ENCODE results near the gene EIF4EBP2. TPM values are rescaled to one million over a fixed set of nuclear protein-coding genes. Genes with fewer than 3 reads are reported as not detected.

The EIF4EBP2 gene
- total RNA-seq, 1 experiment from 2014 or later: 36.7 TPM

GRCh38 chr10:70426823-70427222, 22.9 kb downstream of the EIF4EBP2 start:
- no peak overlapping the region for H3K27ac ChIP-seq (ENCODE audit: low read depth, low read length)
- no peaks in the 10 kb centered on the region for H3K9me2 ChIP-seq (ENCODE audit: insufficient read depth)
- no peak overlapping the region for H3K4me2 ChIP-seq (ENCODE audit: low read length)
- H3K4me3 ChIP-seq (replicated peaks in 1 of 2; ENCODE audit: low read depth in 1 of 2, low read length in 2 of 2): no peak overlapping the region
- ChIA-PET RAD21 (ENCODE audit: low non-redundant PET in 1 of 2, low total read pairs in 2 of 2, uncharacterized antibody in 2 of 2, unreplicated experiment in 2 of 2) (no interaction called here), CTCF (no interaction called here), POLR2A (no interaction called here)
- no TSS peak for BruUV-seq (replicated peaks)
- no peak overlapping the region for H2AFZ ChIP-seq (ENCODE audit: low read depth, low read length, poor library complexity, severe bottlenecking)
- DNase-seq (ENCODE audit: low read depth, low spot score) (no peak), ATAC-seq (no peak)
- no peaks in the 10 kb centered on the region for H4K20me1 ChIP-seq (ENCODE audit: insufficient read depth)
- H3K4me1 ChIP-seq (ENCODE audit: control insufficient read depth in 1 of 2, insufficient read depth in 2 of 2, low read length in 2 of 2): no peaks in the 10 kb centered on the region; a peak in 1 of 4 replicates
- intact Hi-C loops (cut with micrococcal nuclease): no loop called here
- H3K36me3 ChIP-seq (ENCODE audit: control insufficient read depth in 1 of 2, insufficient read depth in 2 of 2, low read length in 2 of 2): peaks cover 19 to 33% of the 10 kb centered on the region in 2 experiments
- H3K79me2 ChIP-seq (ENCODE audit: insufficient read depth, low read length): no peaks in the 10 kb centered on the region
- TF ChIP-seq CEBPB (IDR thresholded peaks at IDR 0.05; ENCODE audit: low read depth) (no peak), ZBTB33 (IDR thresholded peaks at IDR 0.05; ENCODE audit: extremely low read depth, insufficient replicate concordance, low read length) (no peak), EZH2 (IDR thresholded peaks at IDR 0.05) (no peak), ZFX (IDR thresholded peaks at IDR 0.05) (no peak), JUND (IDR thresholded peaks at IDR 0.05) (no peak), CBX3 (IDR thresholded peaks at IDR 0.05; ENCODE audit: low read depth) (no peak), SP1 (IDR thresholded peaks at IDR 0.05; ENCODE audit: low read depth) (no peak), ATF3 (IDR thresholded peaks at IDR 0.05) (no peak), RAD21 (IDR thresholded peaks at IDR 0.05; ENCODE audit: low read depth) (no peak), EZH2phosphoT487 (IDR thresholded peaks at IDR 0.05; ENCODE audit: borderline replicate concordance) (no peak), YY1 (IDR thresholded peaks at IDR 0.05; ENCODE audit: extremely low read depth, insufficient replicate concordance, low read depth, low read length) (no peak), POLR2A (IDR thresholded peaks at IDR 0.05; ENCODE audit: borderline replicate concordance, extremely low read depth, insufficient read depth, insufficient read length) (no peak), SRF (IDR thresholded peaks at IDR 0.05; ENCODE audit: low read depth) (no peak), SIN3A (IDR thresholded peaks at IDR 0.05; ENCODE audit: low read depth) (no peak), EGR1 (IDR thresholded peaks at IDR 0.05; ENCODE audit: low read depth) (no peak)
- no peak overlapping the region for H3K9ac ChIP-seq (ENCODE audit: low read length)
- H3K9me3 ChIP-seq (ENCODE audit: control insufficient read depth in 1 of 2, insufficient read depth in 1 of 2, low read depth in 1 of 2, low read length in 2 of 2): no peaks in the 10 kb centered on the region
- no peaks in the 10 kb centered on the region for H3K27me3 ChIP-seq (ENCODE audit: insufficient read depth, low read length)

Data from HCT116 (cell line).